CD4-positive, alpha-beta T cell (primary cell): Measurements from ENCODE around the gene ZBTB20. TPM values are rescaled to one million over a fixed set of nuclear protein-coding genes. Genes with fewer than 3 reads are reported as not detected.

Source experiments
- ATAC-seq: fragments of 200-7000 bp; cut with Tn5 transposase; one replicate; pipeline ENCODE4 v1.10.0; 2022; ENCODE audit warnings: mild to moderate bottlenecking; ENCODE audit not compliant: poor library complexity
- CTCF ChIA-PET: fragments of 350-600 bp; sonication (Branson Sonifier 250); formaldehyde crosslinking; loops from one replicate; lab custom pipeline; 2021; ENCODE audit warnings: antibody characterized with exemption, inconsistent platforms; lab: Charles Lee
- POLR2A ChIA-PET: fragments of 350-600 bp; sonication (Branson Sonifier 250); formaldehyde crosslinking; loops from one replicate; lab custom pipeline; 2021; ENCODE audit warnings: antibody characterized with exemption, inconsistent platforms; lab: Charles Lee
- DNase-seq, 14 experiments: peaks; one replicate each; pipeline ENCODE4 v3.0.0-alpha.2; 2013 to 2020; ENCODE audit warnings: mixed read lengths in 2 of 14
- H3K27ac ChIP-seq, 2 donors: one replicate each; pipeline versions ENCODE4 v1.5.1 to v1.7.0; 2013; ENCODE audit warnings: low read length in 2 of 2, low read depth in 1 of 2, mild to moderate bottlenecking in 1 of 2
- H3K27me3 ChIP-seq, 2 experiments: 1 replicate in 1 of 2; 2 replicates in 1 of 2; pipeline versions ENCODE4 v1.6.1 to v1.7.0; 2013; ENCODE audit warnings: low read length in 2 of 2, control low read depth in 1 of 2, mild to moderate bottlenecking in 1 of 2, moderate library complexity in 1 of 2; ENCODE audit not compliant: insufficient read depth in 2 of 2, control insufficient read depth in 1 of 2
- H3K36me3 ChIP-seq: one replicate; pipeline ENCODE4 v1.6.1; 2013; ENCODE audit warnings: low read length, control low read depth; ENCODE audit not compliant: insufficient read depth
- H3K4me1 ChIP-seq: one replicate; pipeline ENCODE4 v1.6.1; 2013; ENCODE audit warnings: low read length, control low read depth; ENCODE audit not compliant: insufficient read depth
- H3K4me3 ChIP-seq: one replicate; pipeline ENCODE4 v1.5.1; 2013; ENCODE audit warnings: mild to moderate bottlenecking, low read length, moderate library complexity
- H3K9me3 ChIP-seq, 2 experiments: 1 replicate in 1 of 2; 2 replicates in 1 of 2; pipeline versions ENCODE4 v1.6.1 to v1.7.0; 2013; ENCODE audit warnings: low read length in 2 of 2, mild to moderate bottlenecking in 2 of 2, control low read depth in 1 of 2, moderate library complexity in 1 of 2; ENCODE audit not compliant: control insufficient read depth in 1 of 2, insufficient read depth in 1 of 2
- H3K27ac Mint-ChIP-seq: one replicate; pipeline ENCODE4 v1.8.0; 2020; ENCODE audit warnings: mixed read lengths
- H3K27me3 Mint-ChIP-seq: one replicate; pipeline ENCODE4 v1.8.0; 2021; ENCODE audit warnings: mixed read lengths
- H3K36me3 Mint-ChIP-seq: one replicate; pipeline ENCODE4 v1.8.0; 2021; ENCODE audit warnings: low read depth, mixed read lengths
- H3K4me1 Mint-ChIP-seq: one replicate; pipeline ENCODE4 v1.8.0; 2021; ENCODE audit warnings: low read depth, mixed read lengths
- H3K4me3 Mint-ChIP-seq: one replicate; pipeline ENCODE4 v1.8.0; 2020; ENCODE audit warnings: mild to moderate bottlenecking, mixed read lengths
- H3K9me3 Mint-ChIP-seq: one replicate; pipeline ENCODE4 v1.8.0; 2020; ENCODE audit warnings: mixed read lengths
- intact Hi-C, 2 experiments: fragments of 100-400 bp; cut with DNase I in 1 of 2; cut with micrococcal nuclease in 1 of 2; formaldehyde crosslinking; loops; one replicate each; pipeline versions ENCODE4 v1.15.1 to v1.9.0; 2023 to 2025; cut with DNase I, micrococcal nuclease
- total RNA-seq, 174 experiments: library from RNA in 2 of 174; stranded (reverse) in 2 of 174; gene quantifications; one replicate each; pipeline ENCODE4 v1.2.3 and lab custom pipeline; 2021 to 2026
- TF ChIP-seq, protein P1 (sequence below): fragments of 200-600 bp; IDR thresholded peaks from one replicate; pipeline ENCODE4 v1.8.0; 2022; ENCODE audit warnings: antibody characterized with exemption, mild to moderate bottlenecking

Gene ZBTB20
- total RNA-seq, 2 experiments from 2014 or later, result 41.6 to 47.4 TPM

GRCh38 chr3:114877378-114878113 is 269.5 kb downstream of the ZBTB20 start:
- POLR2A ChIA-PET, result no interaction called here
- H3K4me3 ChIP-seq, result no peak overlapping the region
- Mint-ChIP-seq H3K4me1 (peaks cover 4% of the 10 kb centered on the region), H3K36me3 (peaks cover 32% of the 10 kb centered on the region), H3K4me3 (no peak overlapping the region), H3K9me3 (no peaks in the 10 kb centered on the region), H3K27ac (no peak overlapping the region), H3K27me3 (no peaks in the 10 kb centered on the region)
- ATAC-seq (no peak), DNase-seq (no peak)
- intact Hi-C loops, result no loop called here
- TF ChIP-seq, protein P1, sequence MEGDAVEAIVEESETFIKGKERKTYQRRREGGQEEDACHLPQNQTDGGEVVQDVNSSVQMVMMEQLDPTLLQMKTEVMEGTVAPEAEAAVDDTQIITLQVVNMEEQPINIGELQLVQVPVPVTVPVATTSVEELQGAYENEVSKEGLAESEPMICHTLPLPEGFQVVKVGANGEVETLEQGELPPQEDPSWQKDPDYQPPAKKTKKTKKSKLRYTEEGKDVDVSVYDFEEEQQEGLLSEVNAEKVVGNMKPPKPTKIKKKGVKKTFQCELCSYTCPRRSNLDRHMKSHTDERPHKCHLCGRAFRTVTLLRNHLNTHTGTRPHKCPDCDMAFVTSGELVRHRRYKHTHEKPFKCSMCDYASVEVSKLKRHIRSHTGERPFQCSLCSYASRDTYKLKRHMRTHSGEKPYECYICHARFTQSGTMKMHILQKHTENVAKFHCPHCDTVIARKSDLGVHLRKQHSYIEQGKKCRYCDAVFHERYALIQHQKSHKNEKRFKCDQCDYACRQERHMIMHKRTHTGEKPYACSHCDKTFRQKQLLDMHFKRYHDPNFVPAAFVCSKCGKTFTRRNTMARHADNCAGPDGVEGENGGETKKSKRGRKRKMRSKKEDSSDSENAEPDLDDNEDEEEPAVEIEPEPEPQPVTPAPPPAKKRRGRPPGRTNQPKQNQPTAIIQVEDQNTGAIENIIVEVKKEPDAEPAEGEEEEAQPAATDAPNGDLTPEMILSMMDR, result no peak
- no peaks in the 10 kb centered on the region for H3K27me3 ChIP-seq
- CTCF ChIA-PET, result interaction anchor here (1.3 kb wide), 1 partner anchor 10 kb away, joined by 4 read pairs; no protein-coding TSS in a partner anchor
- H3K27ac ChIP-seq, result no peak overlapping the region
- H3K9me3 ChIP-seq, result no peaks in the 10 kb centered on the region
- H3K36me3 ChIP-seq, result no peaks in the 10 kb centered on the region
- no peaks in the 10 kb centered on the region for H3K4me1 ChIP-seq

- no peak overlapping the region for H3K4me3 ChIP-seq
- no peaks in the 10 kb centered on the region for H3K27me3 Mint-ChIP-seq
- ATAC-seq, result no peak
- intact Hi-C loops, result no loop called here
- peaks cover 33% of the 10 kb centered on the region for H3K36me3 Mint-ChIP-seq
- POLR2A ChIA-PET, result interaction anchor here (0.6 to 0.8 kb wide), 2 partner anchors 11 to 168 kb away, joined by 3 read pairs; no protein-coding TSS in a partner anchor
- CTCF ChIA-PET, result no interaction called here
- H3K27ac ChIP-seq, result no peak overlapping the region
- no peaks in the 10 kb centered on the region for H3K4me1 ChIP-seq
- TF ChIP-seq, protein P1, result no peak
- no peaks in the 10 kb centered on the region for H3K27me3 ChIP-seq
- H3K4me3 Mint-ChIP-seq, result no peak overlapping the region
- no peak overlapping the region for H3K27ac Mint-ChIP-seq
- H3K4me1 Mint-ChIP-seq, result peaks cover 22% of the 10 kb centered on the region
- no peaks in the 10 kb centered on the region for H3K36me3 ChIP-seq
- no peaks in the 10 kb centered on the region for H3K9me3 ChIP-seq
- no peaks in the 10 kb centered on the region for H3K9me3 Mint-ChIP-seq
- DNase-seq, result no peak
Observed at GRCh38 chr3:114874522-114874971, 272.5 kb downstream of the ZBTB20 start.

GRCh38 chr3:114873591-114873990 is 273.5 kb downstream of the ZBTB20 start:
- DNase-seq (no peak), ATAC-seq (no peak)
- H3K4me1 ChIP-seq, result no peaks in the 10 kb centered on the region
- Mint-ChIP-seq H3K4me3 (no peak overlapping the region), H3K4me1 (peaks cover 22% of the 10 kb centered on the region), H3K27ac (no peak overlapping the region), H3K36me3 (peaks cover 25% of the 10 kb centered on the region), H3K9me3 (no peaks in the 10 kb centered on the region), H3K27me3 (no peaks in the 10 kb centered on the region)
- CTCF ChIA-PET, result no interaction called here
- POLR2A ChIA-PET, result no interaction called here
- no peak overlapping the region for H3K4me3 ChIP-seq
- no peaks in the 10 kb centered on the region for H3K9me3 ChIP-seq
- intact Hi-C loops, result no loop called here
- H3K27me3 ChIP-seq, result no peaks in the 10 kb centered on the region
- H3K36me3 ChIP-seq, result no peaks in the 10 kb centered on the region
- TF ChIP-seq, protein P1, result no peak
- H3K27ac ChIP-seq, result no peak overlapping the region
